NT2/D1 (cell line): ENCODE results near the gene HSCB.
"Not testable (repeated sequence)": the region's sequence is repeated elsewhere in the genome, so short reads cannot be mapped to it uniquely, and the experiment has no call there.

ENCODE experiments used
- DNase-seq: peaks from one replicate; pipeline ENCODE4 v3.0.0-alpha.2; 2011; ENCODE audit warnings: low read depth, low spot score
- H3K27me3 ChIP-seq: 2 replicates; pipeline ENCODE4 v1.6.0; 2011; ENCODE audit warnings: mild to moderate bottlenecking; ENCODE audit not compliant: insufficient read length, insufficient read depth
- H3K36me3 ChIP-seq: 2 replicates; pipeline ENCODE4 v1.6.1; 2011; ENCODE audit warnings: mild to moderate bottlenecking, low read length, mixed read lengths; ENCODE audit not compliant: insufficient read depth, insufficient read length
- H3K4me1 ChIP-seq: 2 replicates; pipeline ENCODE4 v1.5.1; 2011; ENCODE audit not compliant: insufficient read depth, insufficient read length
- H3K4me3 ChIP-seq: 2 replicates; pipeline ENCODE4 v1.5.1; 2011; ENCODE audit warnings: low read depth; ENCODE audit not compliant: insufficient read length
- H3K9ac ChIP-seq: 2 replicates; pipeline ENCODE4 v1.6.0; 2011; ENCODE audit warnings: low read depth; ENCODE audit not compliant: insufficient read length
- H3K9me3 ChIP-seq: 2 replicates; pipeline ENCODE4 v1.5.1; 2011; ENCODE audit warnings: mild to moderate bottlenecking, low read length; ENCODE audit not compliant: insufficient read depth
- SUZ12 ChIP-seq: IDR thresholded peaks from 2 replicates; pipeline ENCODE4 v1.6.1; 2011; ENCODE audit not compliant: insufficient read length, insufficient read depth; ENCODE audit errors: extremely low read depth
- YY1 ChIP-seq: IDR thresholded peaks from 2 replicates; pipeline ENCODE4 v1.6.1; 2011; ENCODE audit not compliant: insufficient read length, insufficient read depth
- ZNF274 ChIP-seq: IDR thresholded peaks from 2 replicates; pipeline ENCODE4 v1.6.1; 2011; ENCODE audit warnings: mild to moderate bottlenecking, low read depth, low read length

Gene HSCB

DNA sequence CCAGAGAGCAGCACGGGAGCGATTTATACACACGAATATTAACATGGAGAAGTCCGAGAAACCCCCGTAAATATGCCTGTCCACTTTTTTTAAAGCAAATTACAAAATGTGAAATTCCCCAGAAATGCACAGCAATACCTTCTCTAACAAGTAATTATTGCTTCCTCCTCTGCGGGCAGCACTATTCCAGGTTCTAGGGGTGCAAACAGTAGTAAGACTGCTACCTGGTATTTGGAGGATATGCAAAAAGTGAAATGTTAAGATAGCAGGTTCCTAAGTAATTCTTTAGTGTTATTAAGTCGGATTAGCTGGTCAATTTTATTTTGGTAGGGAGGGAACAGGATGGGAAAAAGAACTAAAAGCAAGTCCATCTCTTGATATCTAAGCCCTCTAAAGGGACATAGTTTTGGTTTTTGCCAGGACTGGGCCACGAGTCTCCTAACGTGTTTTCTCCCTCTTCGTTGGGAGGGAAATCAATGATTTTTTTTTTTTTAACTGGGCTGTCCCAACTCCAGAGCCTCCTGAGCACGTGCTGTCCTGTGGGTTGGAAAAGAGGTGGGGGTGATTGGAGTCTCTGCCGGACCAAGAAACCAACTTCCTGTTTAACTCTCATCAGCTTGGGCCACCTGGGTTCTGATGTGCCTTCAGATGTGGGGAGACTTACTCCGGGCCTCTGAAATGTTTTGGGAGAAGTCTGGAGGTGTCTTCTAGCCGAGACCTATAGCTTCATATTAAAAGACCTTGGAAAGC, 60.2 kb downstream of the HSCB start:
- Histone ChIP-seq H3K9me3 (no peaks in the 10 kb centered on the region), H3K9ac (peak overlapping the region; percentile 4), H3K36me3 (peaks cover 19% of the 10 kb centered on the region), H3K27me3 (no peaks in the 10 kb centered on the region), H3K4me3 (no peak overlapping the region), H3K4me1 (no peaks in the 10 kb centered on the region)
- DNase-seq: no peak
- TF ChIP-seq YY1: no peak
- no peak for TF ChIP-seq SUZ12
- no peak for TF ChIP-seq ZNF274

GRCh38 chr22:28802595-28803123, 60.8 kb downstream of the HSCB start:
- Histone ChIP-seq H3K9ac (no peak overlapping the region), H3K27me3 (no peaks in the 10 kb centered on the region)

DNA sequence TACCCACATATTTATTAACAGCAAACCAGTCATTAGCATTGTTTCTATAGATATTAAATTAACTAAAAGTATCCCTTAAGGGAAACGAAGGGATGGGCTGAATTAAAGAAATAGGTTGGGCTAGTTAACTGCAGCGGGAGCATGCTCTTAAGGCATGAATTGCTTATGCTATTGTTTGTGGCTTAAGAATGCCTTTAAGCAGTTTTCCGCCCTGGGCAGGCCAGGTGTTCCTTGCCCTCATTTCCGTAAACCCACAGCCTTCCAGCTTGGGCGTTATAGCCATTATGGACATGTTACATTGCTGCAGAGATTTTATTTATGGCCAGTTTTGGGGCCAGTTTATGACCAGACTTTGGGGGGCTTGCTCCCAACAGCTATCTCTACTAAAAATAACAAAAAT, 63.6 kb downstream of the HSCB start:
- H3K27me3 ChIP-seq, H3K4me3 ChIP-seq, H3K9me3 ChIP-seq, H3K9ac ChIP-seq, H3K4me1 ChIP-seq, DNase-seq, H3K36me3 ChIP-seq: not testable (repeated sequence)

More at GRCh38 chr22:28802595-28803123, 60.8 kb downstream of the HSCB start:
- Histone ChIP-seq H3K9me3 (no peaks in the 10 kb centered on the region), H3K36me3 (peaks cover 13% of the 10 kb centered on the region), H3K4me1 (no peaks in the 10 kb centered on the region), H3K4me3 (no peak overlapping the region)
- TF ChIP-seq YY1: no peak
- TF ChIP-seq ZNF274: no peak
- TF ChIP-seq SUZ12: no peak
- no peak for DNase-seq
